HFFc6 (cell line): ENCODE measurements around the gene RUFY2. TPM values are rescaled to one million over a fixed set of nuclear protein-coding genes. Genes with fewer than 3 reads are reported as not detected.

ENCODE experiments used
- DNase-seq: peaks from one replicate; pipeline ENCODE4 v3.0.0-alpha.2; 2018
- H3K27ac Mint-ChIP-seq: 2 replicates; pipeline ENCODE4 v1.8.0; 2020; ENCODE audit warnings: mild to moderate bottlenecking, mixed read lengths
- H3K27me3 Mint-ChIP-seq: 2 replicates; pipeline ENCODE4 v1.8.0; 2021; ENCODE audit warnings: mild to moderate bottlenecking, moderate library complexity, mixed read lengths; ENCODE audit not compliant: insufficient read depth
- H3K36me3 Mint-ChIP-seq: 2 replicates; pipeline ENCODE4 v1.8.0; 2021; ENCODE audit warnings: low read depth, mixed read lengths
- H3K4me1 Mint-ChIP-seq: 2 replicates; pipeline ENCODE4 v1.8.0; 2020; ENCODE audit warnings: low read depth, mixed read lengths
- H3K4me3 Mint-ChIP-seq: 2 replicates; pipeline ENCODE4 v1.8.0; 2020; ENCODE audit warnings: mild to moderate bottlenecking, moderate library complexity, mixed read lengths
- H3K9me3 Mint-ChIP-seq: 2 replicates; pipeline ENCODE4 v1.8.0; 2020; ENCODE audit warnings: mild to moderate bottlenecking, mixed read lengths
- CTCF ChIP-seq: fragments of 200-600 bp; sonication (generic); IDR thresholded peaks from 2 replicates; pipeline ENCODE4 v1.5.0; 2021; ENCODE audit warnings: antibody characterized with exemption, mild to moderate bottlenecking
- total RNA-seq, 6 experiments: library from RNA; stranded (reverse); fragmentation: NEBNext Ultra II Directional; extraction: Animal tissue kit (Norgen Biotek cat#: 25700); gene quantifications; 2 replicates in 1 of 6; 3 replicates in 5 of 6; pipeline ENCODE4 v1.2.3, GENCODE V29; 2021

RUFY2 gene
- total RNA-seq, 6 experiments from 2014 or later = 15.1 to 19.7 (median 16.7) TPM

GRCh38 chr10:68419376-68419775 lies 12.3 kb upstream of the RUFY2 start:
- H3K36me3 Mint-ChIP-seq = peaks cover 13% of the 10 kb centered on the region; the same call in 1 of the 2 replicates
- no peak for TF ChIP-seq CTCF
- H3K27me3 Mint-ChIP-seq = no peaks in the 10 kb centered on the region; the same call in 1 of the 2 replicates
- H3K27ac Mint-ChIP-seq = no peak overlapping the region
- DNase-seq = no peak
- no peak overlapping the region for H3K4me3 Mint-ChIP-seq
- H3K4me1 Mint-ChIP-seq = no peaks in the 10 kb centered on the region
- no peaks in the 10 kb centered on the region for H3K9me3 Mint-ChIP-seq

DNA sequence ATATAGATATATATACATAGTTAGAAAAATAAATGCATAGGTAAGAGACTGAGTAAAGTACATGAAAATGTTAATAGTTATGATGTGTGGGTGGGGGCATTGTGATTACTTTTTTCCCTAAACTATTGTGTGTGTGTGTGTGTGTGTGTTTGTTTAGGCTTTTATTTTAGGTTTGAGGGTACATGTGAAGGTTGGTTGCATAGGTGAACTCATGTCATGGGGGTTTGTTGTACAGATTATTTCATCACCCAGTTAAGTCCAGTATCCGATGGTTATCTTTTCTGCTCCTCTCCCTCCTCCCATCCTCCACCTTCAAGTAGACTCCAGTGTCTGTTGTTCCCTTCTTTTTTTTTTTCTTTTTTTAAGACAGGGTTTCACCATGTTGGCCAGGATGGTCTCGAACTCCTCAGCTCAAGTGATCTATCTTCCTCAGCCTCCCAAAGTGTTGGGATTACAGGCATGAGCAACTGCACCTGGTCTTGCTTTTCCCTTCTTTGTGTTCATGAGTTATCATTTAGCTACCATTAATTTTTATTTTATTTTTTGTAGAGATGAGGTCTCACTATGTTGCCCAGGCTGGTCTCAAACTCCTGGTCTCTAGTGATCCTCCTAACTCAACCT lies 1.9 kb upstream of the RUFY2 start:
- Mint-ChIP-seq H3K27ac (no peak overlapping the region), H3K36me3 (no peaks in the 10 kb centered on the region), H3K9me3 (no peaks in the 10 kb centered on the region), H3K4me3 (no peak overlapping the region), H3K27me3 (no peaks in the 10 kb centered on the region), H3K4me1 (peaks cover 18% of the 10 kb centered on the region)
- TF ChIP-seq CTCF = no peak
- DNase-seq = no peak

DNA sequence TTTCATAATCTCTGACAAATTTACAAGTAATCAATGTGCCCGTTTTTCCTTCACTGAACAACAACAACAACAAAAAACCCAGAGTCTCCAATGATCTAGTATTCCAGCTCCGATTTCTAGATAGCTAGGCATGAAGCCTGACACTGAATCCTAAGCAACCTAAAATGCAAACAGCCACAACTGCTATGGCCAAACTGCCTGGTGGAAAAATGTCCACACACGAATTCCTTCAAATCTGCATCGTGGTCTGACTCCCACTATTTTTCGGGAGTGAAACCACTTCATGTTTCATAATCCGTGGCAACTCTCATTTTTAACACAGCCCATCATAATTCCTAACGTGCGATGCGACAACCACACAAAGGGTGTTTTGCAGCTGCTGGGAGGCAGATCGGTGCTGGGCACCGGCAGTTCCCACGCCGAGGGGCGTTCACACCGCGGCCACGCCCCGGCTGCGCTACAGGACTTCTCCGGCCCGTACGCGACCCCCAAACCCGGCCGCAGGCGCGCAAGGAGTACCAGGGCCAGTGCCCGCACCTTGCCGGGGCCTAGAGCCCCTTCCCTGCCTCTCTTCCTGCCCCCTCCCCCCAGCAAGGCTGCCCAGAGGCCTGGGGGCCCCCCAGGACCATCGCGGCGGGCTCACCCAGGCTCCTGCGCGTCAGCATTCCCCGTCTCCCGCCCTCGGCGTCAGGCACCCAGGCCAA lies 814 bp downstream of the RUFY2 start:
- Mint-ChIP-seq H3K4me3 (peak overlapping the region; percentile 91), H3K4me1 (peaks cover 23% of the 10 kb centered on the region), H3K9me3 (no peaks in the 10 kb centered on the region), H3K27ac (peak overlapping the region; percentile 95), H3K27me3 (no peaks in the 10 kb centered on the region), H3K36me3 (no peaks in the 10 kb centered on the region)
- peak; percentile 43 for DNase-seq
- no peak for TF ChIP-seq CTCF

DNA sequence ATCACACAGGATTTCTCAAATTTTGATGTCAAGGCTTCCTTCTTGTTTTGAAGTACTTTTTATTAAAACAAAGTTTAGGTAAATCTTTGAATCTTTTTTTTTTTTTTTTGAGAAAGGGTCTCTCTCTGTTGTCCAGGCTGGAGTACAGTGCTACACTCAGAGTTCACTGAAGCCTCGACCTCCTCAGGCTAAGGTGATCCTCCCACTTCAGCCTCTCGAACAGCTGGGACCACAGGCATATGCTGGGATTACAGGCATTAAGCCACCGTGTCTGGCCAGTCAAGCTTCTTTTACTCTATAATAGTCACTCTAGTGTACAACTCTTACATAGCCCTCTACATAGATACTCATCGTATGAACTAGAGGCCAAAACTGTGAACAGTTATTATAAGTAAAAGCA lies 3.4 kb downstream of the RUFY2 start:
- TF ChIP-seq CTCF = no peak
- DNase-seq = no peak
- Mint-ChIP-seq H3K27ac (no peak overlapping the region), H3K27me3 (no peaks in the 10 kb centered on the region), H3K4me3 (no peak overlapping the region), H3K4me1 (peaks cover 23% of the 10 kb centered on the region), H3K9me3 (no peaks in the 10 kb centered on the region), H3K36me3 (no peaks in the 10 kb centered on the region)

DNA sequence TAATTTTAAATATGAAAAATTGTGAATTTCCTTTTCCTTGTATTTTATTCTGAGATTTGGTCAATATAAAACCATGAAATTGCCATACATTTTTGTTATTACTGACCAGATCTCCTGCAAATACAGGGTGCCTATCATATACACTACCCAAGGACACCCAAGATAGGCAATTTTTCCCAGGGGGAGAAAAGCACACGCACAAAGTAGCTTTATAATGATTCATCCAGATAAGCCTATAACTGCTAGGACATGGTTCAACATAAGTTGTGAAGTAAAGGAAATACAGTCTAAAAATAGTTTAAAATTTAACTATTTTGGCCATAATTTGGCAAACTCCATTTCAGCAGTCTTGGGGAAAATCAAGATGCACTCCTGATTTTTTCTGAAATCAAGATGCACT lies 4.8 kb downstream of the RUFY2 start:
- Mint-ChIP-seq H3K4me3 (no peak overlapping the region), H3K4me1 (peaks cover 23% of the 10 kb centered on the region), H3K36me3 (no peaks in the 10 kb centered on the region), H3K9me3 (no peaks in the 10 kb centered on the region), H3K27ac (no peak overlapping the region), H3K27me3 (no peaks in the 10 kb centered on the region)
- TF ChIP-seq CTCF = no peak
- DNase-seq = no peak
